HG02870 (cell line): ENCODE results near the gene HAO1.

Source experiments
- ATAC-seq: cut with Tn5 transposase; IDR thresholded peaks from one replicate; pipeline ENCODE4 v1.9.1; 2021; ENCODE audit warnings: mild to moderate bottlenecking, moderate library complexity; ENCODE audit not compliant: unreplicated experiment

Gene HAO1

DNA sequence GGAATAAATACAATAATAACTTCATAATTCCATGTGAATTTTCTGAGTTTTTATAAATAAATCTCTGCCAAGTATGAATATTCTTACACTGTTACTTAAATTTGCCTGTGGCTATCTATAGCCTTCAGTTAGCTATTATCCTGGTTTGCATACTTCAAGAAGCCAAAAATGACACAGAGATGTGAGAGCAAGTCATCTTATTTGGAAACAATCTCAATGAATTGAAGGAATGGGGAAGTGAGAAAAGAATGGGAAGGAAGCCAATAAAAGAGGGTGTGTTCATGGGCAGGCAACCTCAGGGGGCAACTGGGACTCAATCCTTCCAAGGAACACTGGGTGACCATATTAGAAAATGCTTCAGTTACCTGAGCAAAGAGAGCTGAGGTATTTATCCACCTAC is 9.9 kb downstream of the HAO1 start:
- no peak for ATAC-seq

- ATAC-seq: no peak
Measured at GRCh38 chr20:7926767-7927166, 13.5 kb downstream of the HAO1 start.

DNA sequence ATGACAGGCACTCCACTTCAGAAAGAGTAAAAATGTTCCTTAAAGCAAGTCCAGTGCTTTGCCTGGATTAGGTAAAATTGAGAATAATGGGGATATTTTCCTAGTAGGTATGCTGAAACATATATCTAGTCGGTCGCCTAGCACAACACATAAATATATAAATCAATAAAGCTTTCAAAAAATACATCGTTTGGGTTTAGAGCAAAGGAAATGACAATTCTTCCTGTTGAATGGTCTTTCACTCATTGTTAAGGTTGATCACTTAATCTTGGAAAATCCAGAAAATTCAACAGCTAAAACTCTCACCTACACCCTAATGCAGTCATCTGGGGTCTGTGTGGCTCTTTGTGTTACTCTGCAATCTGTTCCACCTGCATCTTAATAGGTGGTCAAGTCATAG is 13.9 kb downstream of the HAO1 start:
- ATAC-seq: no peak

GRCh38 chr20:7924692-7925091 is 15.6 kb downstream of the HAO1 start:
- ATAC-seq: no peak

- no peak for ATAC-seq
Measured at GRCh38 chr20:7916648-7917047, 23.6 kb downstream of the HAO1 start.

- no peak for ATAC-seq
Measured at GRCh38 chr20:7912551-7912950, 27.7 kb downstream of the HAO1 start.

DNA sequence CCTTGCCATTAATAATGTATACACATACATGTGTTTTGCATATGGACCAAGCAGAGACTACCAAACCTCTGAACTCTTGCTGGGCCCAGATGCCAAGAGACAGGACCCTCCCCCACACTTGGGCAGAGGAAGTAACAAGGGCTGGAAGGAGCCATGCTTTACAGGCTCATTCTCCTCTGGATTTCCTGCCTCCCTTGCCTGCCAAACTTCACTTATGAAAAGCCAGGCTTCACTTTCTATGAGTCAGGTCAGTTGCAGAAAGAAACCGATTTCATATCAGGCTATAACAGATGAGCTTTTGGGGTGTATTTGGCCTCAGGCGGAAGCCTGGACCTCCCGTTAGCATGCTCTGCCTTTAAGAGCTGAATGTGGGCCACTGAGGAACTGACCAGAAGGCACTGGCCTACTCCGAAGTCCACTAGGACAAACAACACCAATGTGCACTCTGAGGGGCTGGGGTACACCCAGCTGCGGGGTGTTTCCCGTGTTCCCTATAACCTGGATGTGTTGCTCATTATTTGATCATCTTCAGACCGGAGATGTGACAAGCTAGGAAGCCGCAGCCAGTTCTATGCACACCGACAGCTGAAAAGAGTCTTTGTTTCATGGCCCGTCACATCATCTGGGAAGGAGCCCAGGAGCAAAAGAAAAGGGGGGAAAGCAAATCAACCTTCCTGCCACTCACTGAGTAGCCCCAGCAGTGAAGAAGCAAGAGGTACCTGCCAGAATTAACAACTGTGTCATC is 28.5 kb downstream of the HAO1 start:
- no peak for ATAC-seq

DNA sequence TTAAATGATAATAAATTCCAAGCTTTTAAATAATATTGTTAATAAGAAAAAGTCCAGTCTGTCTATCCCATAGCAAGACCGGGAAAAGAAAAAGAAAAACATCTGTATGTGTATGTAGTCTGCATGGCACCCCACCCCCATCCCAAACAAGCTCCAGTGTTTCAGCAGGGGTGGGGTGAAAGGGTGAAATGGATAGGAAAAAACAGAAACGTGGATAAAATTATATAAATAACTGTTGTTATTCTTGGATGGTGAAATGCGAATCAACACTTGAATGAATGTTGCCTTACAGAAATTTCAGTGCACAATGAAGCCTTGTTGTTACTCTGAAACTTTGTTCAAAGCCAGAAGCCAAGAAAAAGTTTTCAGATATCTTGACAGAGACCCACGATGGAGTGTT is 31.4 kb downstream of the HAO1 start:
- ATAC-seq: no peak

DNA sequence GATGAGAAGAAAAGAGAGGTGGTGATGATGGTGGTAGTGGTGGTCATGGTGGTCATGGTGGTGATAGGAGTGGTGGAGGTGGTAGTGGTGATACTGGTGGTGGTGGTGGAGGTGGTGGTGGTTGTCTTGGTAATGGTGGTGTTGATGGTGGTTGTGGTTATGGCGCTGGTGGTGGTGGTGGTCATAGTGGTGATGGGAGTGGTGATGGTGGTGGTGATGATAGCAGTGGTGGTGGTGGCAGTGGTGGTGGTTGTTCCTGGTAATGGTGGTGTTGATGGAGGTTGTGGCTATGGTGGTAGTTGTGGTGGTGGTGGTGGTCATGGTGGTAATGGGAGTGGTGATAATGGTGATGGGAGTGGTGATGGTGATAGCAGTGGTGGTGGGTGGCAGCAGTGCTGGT is 36.8 kb downstream of the HAO1 start:
- ATAC-seq: no peak

- ATAC-seq: no peak
Measured at GRCh38 chr20:7902879-7903278, 37.4 kb downstream of the HAO1 start.

- no peak for ATAC-seq
Measured at GRCh38 chr20:7897781-7898364, 42.4 kb downstream of the HAO1 start.

DNA sequence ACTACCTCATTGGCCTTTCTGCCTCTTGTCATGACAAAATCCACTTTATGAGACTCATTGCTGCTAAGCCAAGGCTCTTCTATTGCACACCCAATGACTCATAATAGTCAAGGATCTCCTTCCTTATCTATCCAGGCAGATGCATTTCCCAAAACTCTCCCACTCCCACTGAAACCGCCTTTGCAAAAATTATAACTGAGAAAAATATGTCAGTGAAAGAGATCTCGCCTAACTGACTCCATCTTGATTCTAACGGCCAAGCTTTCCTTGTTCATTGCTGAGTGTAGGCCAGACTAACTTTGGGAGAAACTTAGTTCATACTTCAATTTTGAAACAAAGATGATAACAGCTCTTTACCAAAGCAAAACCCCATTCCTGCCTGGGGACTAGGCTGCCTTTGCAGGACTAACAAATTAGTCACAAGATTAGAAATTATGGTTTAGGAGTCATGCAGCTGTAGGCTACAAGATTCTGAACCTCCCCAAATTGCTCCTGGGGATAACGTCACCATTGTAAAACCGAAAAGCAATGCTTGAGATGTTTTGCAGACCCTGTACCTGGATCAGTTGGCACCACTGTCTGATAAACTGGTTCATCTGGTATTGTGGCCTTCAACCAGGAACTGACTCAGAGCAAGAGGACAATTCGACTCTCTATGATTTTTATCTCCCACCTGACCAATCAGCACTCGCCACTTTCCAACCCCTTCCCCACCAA is 47.1 kb downstream of the HAO1 start:
- ATAC-seq: no peak

GRCh38 chr20:7891705-7892104 is 48.6 kb downstream of the HAO1 start:
- no peak for ATAC-seq

DNA sequence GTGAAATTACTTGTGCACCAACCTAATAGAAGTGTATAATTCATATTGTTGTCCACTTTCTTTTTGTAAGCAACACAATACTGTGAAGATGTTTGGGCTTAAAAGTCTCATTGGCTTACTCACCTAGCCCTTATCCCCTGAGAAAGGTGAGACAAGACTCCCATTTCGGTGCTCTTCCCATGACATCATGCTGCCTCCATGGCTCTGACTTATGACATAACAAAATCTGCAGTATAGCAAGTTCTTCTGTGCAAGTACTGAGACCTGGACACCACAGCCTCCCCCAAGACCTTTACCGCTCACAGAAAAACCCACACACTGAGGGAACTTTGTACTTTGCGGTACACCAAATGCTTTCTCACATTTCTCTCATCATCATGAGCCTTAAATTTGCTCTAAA is 50.5 kb downstream of the HAO1 start:
- ATAC-seq: no peak

- ATAC-seq: no peak
Measured at GRCh38 chr20:7883741-7884140, 56.5 kb downstream of the HAO1 start.

- no peak for ATAC-seq
Measured at GRCh38 chr20:7883309-7883708, 56.9 kb downstream of the HAO1 start.

DNA sequence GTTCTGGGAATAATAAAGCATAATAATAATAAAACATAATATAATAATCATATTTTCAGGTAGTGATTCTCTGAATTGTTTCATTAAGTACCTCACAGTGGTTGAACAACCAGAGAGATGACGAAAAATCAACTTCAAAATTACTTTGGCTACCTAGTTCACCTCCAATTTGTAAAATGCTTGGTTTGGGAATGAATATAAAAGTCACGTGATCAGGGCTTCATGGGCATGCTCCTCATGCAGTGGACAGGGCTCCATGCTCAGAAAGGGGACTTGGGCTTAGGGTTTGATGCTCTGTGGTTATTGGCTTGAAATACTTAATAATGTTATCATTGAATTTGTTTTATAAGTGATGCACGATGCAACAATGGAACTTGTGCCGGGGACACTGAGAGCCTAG is 58.2 kb downstream of the HAO1 start:
- no peak for ATAC-seq

- no peak for ATAC-seq
Measured at GRCh38 chr20:7881551-7881950, 58.7 kb downstream of the HAO1 start.

- ATAC-seq: no peak
Measured at GRCh38 chr20:7879883-7880282, 60.4 kb downstream of the HAO1 start.

- no peak for ATAC-seq
Measured at GRCh38 chr20:7868108-7868507, 72.2 kb downstream of the HAO1 start.

- no peak for ATAC-seq
Measured at GRCh38 chr20:7866285-7866684, 74.0 kb downstream of the HAO1 start.

DNA sequence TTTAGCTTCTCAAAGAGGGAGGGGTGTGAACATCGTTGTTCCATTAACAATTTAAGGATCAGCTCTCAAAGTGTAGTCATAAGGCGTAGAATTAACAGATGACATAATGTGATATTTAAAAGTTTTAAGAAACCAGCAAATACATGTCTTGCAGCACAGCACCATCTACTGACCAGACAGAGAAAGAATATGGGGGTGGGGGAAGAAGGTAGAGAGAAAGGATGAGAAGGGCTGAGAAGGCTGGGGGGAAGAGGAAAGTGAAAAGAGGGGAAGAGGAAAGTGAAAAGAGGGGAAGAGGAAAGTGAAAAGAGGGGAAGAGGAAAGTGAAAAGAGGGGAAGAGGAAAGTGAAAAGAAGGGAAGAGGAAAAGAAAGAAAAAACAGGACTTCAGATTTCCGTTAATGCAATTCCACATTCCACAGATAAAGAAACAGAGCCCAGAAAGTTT is 80.9 kb downstream of the HAO1 start:
- no peak for ATAC-seq
